Rectal smooth muscle tissue (tissue), 1 donor: ENCODE measurements around the gene PIP4K2A.

ENCODE experiments used
- H3K27ac ChIP-seq: one replicate; pipeline ENCODE4 v1.7.0; 2013; ENCODE audit warnings: low read depth, low read length, inconsistent platforms
- H3K27me3 ChIP-seq: one replicate; pipeline ENCODE4 v1.7.0; 2013; ENCODE audit warnings: low read length; ENCODE audit not compliant: control insufficient read depth, insufficient read depth
- H3K36me3 ChIP-seq: one replicate; pipeline ENCODE4 v1.7.0; 2013; ENCODE audit warnings: low read length; ENCODE audit not compliant: control insufficient read depth, insufficient read depth
- H3K4me1 ChIP-seq: one replicate; pipeline ENCODE4 v1.7.0; 2013; ENCODE audit warnings: low read length; ENCODE audit not compliant: control insufficient read depth, insufficient read depth
- H3K4me3 ChIP-seq: one replicate; pipeline ENCODE4 v1.7.0; 2013; ENCODE audit warnings: low read length
- H3K9ac ChIP-seq: one replicate; pipeline ENCODE4 v1.7.0; 2013; ENCODE audit warnings: low read length

Gene PIP4K2A

GRCh38 chr10:22604344-22605126 lies 109.8 kb downstream of the PIP4K2A start:
- no peak overlapping the region for H3K27ac ChIP-seq
- no peaks in the 10 kb centered on the region for H3K27me3 ChIP-seq
- no peaks in the 10 kb centered on the region for H3K36me3 ChIP-seq
- H3K9ac ChIP-seq, result no peak overlapping the region
- H3K4me3 ChIP-seq, result no peak overlapping the region
- H3K4me1 ChIP-seq, result no peaks in the 10 kb centered on the region

GRCh38 chr10:22603581-22603980 lies 110.8 kb downstream of the PIP4K2A start:
- Histone ChIP-seq H3K27ac (no peak overlapping the region), H3K4me3 (no peak overlapping the region), H3K27me3 (no peaks in the 10 kb centered on the region), H3K9ac (no peak overlapping the region), H3K4me1 (no peaks in the 10 kb centered on the region), H3K36me3 (no peaks in the 10 kb centered on the region)

DNA sequence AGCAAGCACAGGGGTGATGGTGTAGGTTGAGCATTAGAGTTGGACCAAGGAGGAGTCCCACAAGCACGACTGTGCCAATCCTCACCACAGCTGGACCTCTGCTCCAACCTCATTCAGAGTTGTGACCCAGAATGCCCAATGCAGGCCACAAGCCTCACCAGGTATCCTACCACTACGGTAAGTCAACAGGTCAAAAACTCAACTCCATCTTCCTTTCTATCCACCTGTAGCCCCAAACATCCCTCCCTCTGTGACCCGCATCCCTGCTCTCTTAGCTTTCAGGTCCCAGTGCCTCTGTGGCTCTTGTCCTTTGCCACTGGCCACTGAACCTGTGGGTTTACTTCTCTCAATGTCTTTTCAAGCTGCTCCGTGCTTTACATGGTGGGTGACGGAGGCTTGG lies 112.8 kb downstream of the PIP4K2A start:
- Histone ChIP-seq H3K9ac (no peak overlapping the region), H3K36me3 (no peaks in the 10 kb centered on the region), H3K27ac (no peak overlapping the region), H3K4me1 (no peaks in the 10 kb centered on the region), H3K27me3 (no peaks in the 10 kb centered on the region), H3K4me3 (no peak overlapping the region)

DNA sequence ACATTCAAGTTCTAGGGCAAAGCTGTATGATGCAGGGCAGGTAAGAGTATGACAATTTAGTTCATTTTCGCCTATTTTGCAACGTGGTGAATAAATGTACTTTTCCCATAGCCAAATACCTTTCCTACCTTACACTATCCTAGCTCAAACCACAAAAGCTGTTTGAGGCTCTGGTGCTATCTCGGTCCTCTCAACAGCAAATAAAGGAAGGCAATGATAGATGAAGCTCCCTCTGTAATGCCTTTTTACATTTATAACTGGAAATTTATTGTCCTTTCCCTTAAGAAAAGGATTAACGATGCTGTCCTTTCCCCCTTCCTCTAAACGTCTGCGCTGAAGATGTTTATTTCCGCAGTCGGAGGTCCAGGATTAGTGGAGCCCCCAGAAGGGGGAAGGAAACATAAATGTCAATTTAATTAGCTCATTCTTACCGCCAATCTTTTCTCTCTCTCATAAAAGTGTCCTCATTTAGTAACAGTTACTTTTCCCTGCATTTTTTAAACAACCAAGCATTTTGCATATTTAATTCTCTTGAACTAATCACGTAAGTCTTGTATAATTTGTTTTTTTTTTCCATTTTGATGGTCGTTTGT lies 114.6 kb downstream of the PIP4K2A start:
- Histone ChIP-seq H3K27me3 (no peaks in the 10 kb centered on the region), H3K9ac (no peak overlapping the region), H3K27ac (no peak overlapping the region), H3K4me3 (no peak overlapping the region), H3K36me3 (no peaks in the 10 kb centered on the region), H3K4me1 (no peaks in the 10 kb centered on the region)

DNA sequence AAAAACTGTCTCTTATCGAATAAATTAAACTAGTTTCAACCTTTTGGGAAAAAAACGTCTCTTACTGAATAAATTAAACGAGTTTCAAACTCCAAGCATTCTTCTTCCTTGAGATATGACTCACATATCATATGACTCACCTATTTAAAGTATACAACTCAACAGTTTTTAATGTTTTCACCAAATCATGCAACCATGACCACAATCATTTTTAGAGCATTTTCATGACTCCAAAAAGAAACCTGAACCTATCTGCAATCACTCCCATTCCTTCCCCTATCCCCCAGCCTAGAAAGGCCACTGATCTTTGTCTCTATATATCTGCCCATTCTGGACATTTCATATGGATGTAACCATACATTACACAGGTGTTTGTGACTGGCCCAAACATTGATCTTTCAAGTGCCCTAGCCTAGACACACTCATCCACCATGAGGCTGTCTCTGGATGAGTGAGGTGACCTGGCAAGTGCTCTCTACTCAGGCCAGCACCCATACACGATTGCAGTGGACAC lies 115.3 kb downstream of the PIP4K2A start:
- Histone ChIP-seq H3K9ac (no peak overlapping the region), H3K27me3 (no peaks in the 10 kb centered on the region), H3K36me3 (no peaks in the 10 kb centered on the region), H3K27ac (no peak overlapping the region), H3K4me3 (no peak overlapping the region), H3K4me1 (no peaks in the 10 kb centered on the region)

DNA sequence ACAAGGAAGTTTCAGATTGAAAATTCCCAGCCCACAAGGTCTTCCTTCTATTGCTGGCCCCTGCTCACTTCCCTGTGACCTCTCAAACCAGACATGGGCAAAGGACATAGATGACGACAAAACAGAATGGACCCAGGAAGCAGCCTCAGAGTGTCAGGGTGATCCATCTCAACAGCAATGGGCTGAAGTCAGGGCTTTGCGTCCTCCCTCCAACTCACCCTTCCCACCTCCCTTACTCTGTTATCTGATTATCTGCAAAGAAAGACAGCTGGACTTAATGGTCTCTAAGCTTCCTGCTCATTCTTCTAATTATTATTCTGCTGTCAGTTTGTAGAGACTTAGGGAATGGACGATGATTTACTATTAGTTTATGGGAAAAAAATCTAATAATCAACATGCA lies 115.9 kb downstream of the PIP4K2A start:
- Histone ChIP-seq H3K9ac (no peak overlapping the region), H3K4me3 (no peak overlapping the region), H3K36me3 (no peaks in the 10 kb centered on the region), H3K4me1 (no peaks in the 10 kb centered on the region), H3K27ac (no peak overlapping the region), H3K27me3 (no peaks in the 10 kb centered on the region)

DNA sequence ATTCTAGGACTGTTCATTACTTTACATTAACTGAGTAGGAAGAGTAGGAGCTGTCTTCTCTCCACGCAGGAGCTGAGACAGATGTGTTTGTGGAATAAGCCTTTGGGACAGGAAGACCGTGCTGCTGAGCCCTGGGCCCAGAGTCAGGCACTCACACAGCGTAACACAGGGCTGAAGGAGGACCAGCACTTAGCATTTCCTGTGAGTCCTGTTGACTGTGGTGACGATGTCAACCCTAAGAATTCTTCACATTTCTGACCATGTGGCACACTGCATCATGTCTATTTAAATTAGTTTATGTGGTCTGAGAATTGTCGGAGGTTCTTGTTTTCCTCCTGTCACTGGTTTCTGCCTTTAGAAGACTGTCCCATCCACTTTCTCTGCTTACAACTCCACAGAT lies 117.2 kb downstream of the PIP4K2A start:
- H3K4me1 ChIP-seq, result no peaks in the 10 kb centered on the region
- no peak overlapping the region for H3K27ac ChIP-seq
- no peak overlapping the region for H3K4me3 ChIP-seq
- H3K9ac ChIP-seq, result no peak overlapping the region
- H3K27me3 ChIP-seq, result no peaks in the 10 kb centered on the region
- no peaks in the 10 kb centered on the region for H3K36me3 ChIP-seq

GRCh38 chr10:22593636-22594198 lies 120.7 kb downstream of the PIP4K2A start:
- no peak overlapping the region for H3K27ac ChIP-seq
- H3K27me3 ChIP-seq, result no peaks in the 10 kb centered on the region
- H3K36me3 ChIP-seq, result no peaks in the 10 kb centered on the region
- H3K4me1 ChIP-seq, result no peaks in the 10 kb centered on the region
- H3K9ac ChIP-seq, result no peak overlapping the region
- H3K4me3 ChIP-seq, result no peak overlapping the region

DNA sequence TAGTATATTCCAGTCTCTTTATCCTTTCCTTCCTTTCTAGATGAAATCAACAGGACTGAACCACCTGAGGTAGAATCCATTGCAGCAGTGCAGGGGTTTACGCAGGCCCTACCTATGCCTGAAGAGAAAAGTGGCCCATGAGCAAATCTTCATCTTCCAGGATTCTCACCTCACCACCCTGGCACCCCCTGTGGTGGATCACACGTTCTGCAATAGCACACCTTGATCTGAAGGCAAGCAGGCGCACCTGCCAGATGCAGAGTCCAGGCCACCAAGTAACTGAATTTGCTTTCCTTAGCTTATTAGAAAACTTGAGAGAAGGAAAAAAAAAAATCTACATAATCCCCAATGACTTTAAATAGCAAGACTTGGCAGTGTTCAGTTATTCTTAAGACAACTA lies 121.4 kb downstream of the PIP4K2A start:
- no peak overlapping the region for H3K27ac ChIP-seq
- no peaks in the 10 kb centered on the region for H3K27me3 ChIP-seq
- no peaks in the 10 kb centered on the region for H3K36me3 ChIP-seq
- H3K4me1 ChIP-seq, result no peaks in the 10 kb centered on the region
- H3K4me3 ChIP-seq, result no peak overlapping the region
- no peak overlapping the region for H3K9ac ChIP-seq

DNA sequence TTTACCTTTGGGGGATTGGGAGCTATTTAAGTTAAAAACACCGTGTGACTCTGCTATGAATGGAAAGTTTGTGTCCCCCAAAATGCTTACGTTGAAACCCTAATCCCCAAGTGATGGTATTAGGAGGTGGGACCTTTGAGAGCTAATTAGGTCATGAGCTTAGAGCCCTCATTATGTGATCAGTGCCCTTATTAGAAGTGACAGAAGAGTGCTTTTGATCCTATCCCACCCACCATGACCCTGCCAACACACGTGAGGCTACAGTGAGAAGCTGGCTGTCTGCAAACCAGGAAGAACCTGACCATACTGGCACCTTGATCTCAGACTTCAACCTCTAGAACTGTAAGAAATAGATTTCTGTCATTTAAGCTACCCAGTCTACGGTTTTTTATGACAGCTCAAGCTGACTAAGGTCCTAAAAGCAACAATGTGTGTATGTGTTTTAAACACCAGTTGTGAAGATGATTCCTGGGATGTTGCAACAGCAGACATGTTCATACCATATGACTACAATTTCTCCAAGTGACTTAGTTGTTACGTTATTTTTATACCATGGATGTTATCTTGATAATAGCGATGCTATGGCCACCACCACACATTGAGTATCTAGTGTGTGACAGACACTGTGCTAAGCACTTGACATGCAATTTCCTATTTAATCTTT lies 124.4 kb downstream of the PIP4K2A start:
- Histone ChIP-seq H3K27me3 (no peaks in the 10 kb centered on the region), H3K9ac (no peak overlapping the region), H3K4me3 (no peak overlapping the region), H3K27ac (no peak overlapping the region), H3K4me1 (no peaks in the 10 kb centered on the region), H3K36me3 (peaks cover 6% of the 10 kb centered on the region)

DNA sequence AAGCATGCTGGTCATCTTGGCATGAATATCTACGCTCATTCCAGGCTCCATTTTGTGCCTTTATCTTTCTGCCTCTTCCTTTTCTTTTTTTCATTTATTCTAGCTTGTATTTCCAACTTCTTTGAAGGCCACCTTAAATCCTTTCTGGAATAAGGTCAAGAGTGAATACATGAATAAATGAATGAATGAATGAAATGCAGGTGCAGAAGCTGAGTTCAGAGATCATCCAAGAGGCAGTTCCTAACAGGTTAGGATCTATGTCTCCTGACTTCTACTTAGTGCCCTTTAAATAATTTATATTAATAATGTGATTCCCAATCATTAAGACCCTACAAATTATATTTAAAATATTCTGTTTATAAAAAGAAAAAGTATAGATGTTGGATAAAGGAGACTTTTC lies 125.9 kb downstream of the PIP4K2A start:
- H3K36me3 ChIP-seq, result peaks cover 6% of the 10 kb centered on the region

GRCh38 chr10:22583683-22584082 lies 130.7 kb downstream of the PIP4K2A start:
- H3K27ac ChIP-seq, result no peak overlapping the region

More for the DNA sequence above, 125.9 kb downstream of the PIP4K2A start:
- no peak overlapping the region for H3K9ac ChIP-seq
- H3K27me3 ChIP-seq, result no peaks in the 10 kb centered on the region
- no peak overlapping the region for H3K27ac ChIP-seq
- no peak overlapping the region for H3K4me3 ChIP-seq
- no peaks in the 10 kb centered on the region for H3K4me1 ChIP-seq

More at GRCh38 chr10:22583683-22584082, 130.7 kb downstream of the PIP4K2A start:
- Histone ChIP-seq H3K36me3 (peaks cover 6% of the 10 kb centered on the region), H3K27me3 (no peaks in the 10 kb centered on the region), H3K4me3 (no peak overlapping the region), H3K9ac (no peak overlapping the region), H3K4me1 (no peaks in the 10 kb centered on the region)
